Measurements from ENCODE around the gene LYL1. TPM values are rescaled to one million over a fixed set of nuclear protein-coding genes. Genes with fewer than 3 reads are reported as not detected.

The LYL1 gene
- total RNA-seq, 1 donor from 2014 or later = 0.88 TPM

DNA sequence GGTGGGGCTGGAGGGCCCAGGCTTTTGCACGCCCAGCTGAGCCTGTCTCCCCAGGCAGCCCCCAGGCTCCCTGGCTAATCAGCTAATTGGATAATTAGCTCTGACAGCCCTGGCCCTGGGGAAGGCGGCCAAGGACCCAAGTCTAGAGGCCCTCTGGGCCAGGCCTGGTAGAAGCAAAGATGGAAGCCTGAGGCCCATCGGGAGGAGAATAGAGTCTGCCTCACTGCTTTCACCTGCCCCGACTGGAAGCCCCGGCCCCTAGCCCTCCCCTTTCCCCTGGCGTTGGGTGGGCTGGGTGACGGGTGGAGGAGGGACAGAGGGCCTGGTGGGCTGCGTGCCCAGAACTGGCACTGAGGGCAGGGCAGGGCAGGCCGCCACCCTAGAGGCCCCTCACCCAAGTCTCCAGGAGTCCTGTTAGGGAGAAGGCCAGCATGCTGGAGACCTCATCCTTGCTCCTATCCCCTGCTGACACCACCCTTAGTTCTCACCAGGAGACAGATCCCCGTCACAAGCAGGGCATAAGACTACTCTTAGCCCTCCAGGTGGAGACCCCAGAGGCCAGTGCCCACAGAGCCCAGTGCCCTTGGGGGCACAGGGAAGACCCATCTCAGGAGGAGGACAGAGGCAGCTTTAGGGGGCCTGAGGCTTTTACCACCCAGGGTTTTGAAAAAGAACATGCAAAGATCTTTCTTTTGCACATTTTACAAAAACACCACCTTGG is 12.0 kb downstream of the LYL1 start:
- no peaks in the 10 kb centered on the region for H3K36me3 Mint-ChIP-seq
- Histone ChIP-seq H3K27ac (no peak overlapping the region), H3K9ac (no peak overlapping the region)

DNA sequence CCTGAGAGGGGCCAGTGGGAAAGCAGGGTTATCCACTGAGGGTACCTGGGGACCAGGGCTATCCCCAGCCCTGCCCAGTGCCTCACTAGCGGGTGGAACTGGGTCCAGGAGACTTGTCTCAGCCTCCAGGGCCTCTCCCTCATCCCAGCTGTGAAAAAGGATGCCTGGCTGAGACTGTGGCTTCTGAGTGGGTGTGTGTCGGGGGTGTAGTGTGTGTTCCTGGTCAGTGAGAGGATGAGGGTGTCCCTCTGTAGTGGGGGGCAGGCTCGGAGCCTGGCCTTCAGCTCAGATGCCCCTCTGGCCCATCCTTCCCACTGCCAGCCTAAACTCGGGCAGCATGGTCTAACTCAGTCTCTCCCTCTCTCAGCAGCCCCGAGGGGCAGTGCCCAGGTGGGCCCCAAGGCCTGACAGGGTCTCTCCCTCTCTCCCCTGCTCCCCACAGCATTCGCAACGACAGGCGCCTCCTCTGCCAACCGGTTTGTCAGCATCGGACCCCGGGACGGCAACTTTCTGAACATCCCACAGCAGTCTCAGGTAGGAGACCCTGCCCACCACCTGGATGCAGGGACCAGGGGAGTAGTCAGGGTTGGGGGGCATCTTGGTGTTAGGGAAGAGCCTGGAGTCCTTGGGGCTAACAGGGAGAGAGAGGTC is 12.7 kb downstream of the LYL1 start:
- no peaks in the 10 kb centered on the region for H3K36me3 Mint-ChIP-seq
- Histone ChIP-seq H3F3A (ENCODE audit: low read depth) (peaks cover 8% of the 10 kb centered on the region), H3K79me2 (ENCODE audit: low read depth) (no peaks in the 10 kb centered on the region), H3K4me1 (peaks cover 28% of the 10 kb centered on the region), H3K9me3 (ENCODE audit: low read depth) (no peaks in the 10 kb centered on the region), H3K27ac (no peak overlapping the region), H3K4me3 (no peak overlapping the region), H3K9ac (no peak overlapping the region), H3K36me3 (no peaks in the 10 kb centered on the region), H4K20me1 (ENCODE audit: low read depth) (no peaks in the 10 kb centered on the region), H2AFZ (replicated peaks) (no peak overlapping the region), H3K4me2 (no peak overlapping the region), H3K27me3 (peaks cover 52% of the 10 kb centered on the region)
- peaks cover 36% of the 10 kb centered on the region for H3K27me3 Mint-ChIP-seq (ENCODE audit: insufficient read depth, low read depth)
- no peak overlapping the region for H3K27ac Mint-ChIP-seq
- H3K4me1 Mint-ChIP-seq = peaks cover 32% of the 10 kb centered on the region
- DNase-seq (ENCODE audit: low spot score) = no peak
- no peak overlapping the region for H3K4me3 Mint-ChIP-seq
- TF ChIP-seq CTCF (IDR thresholded peaks at IDR 0.05) = no peak
- TF ChIP-seq EZH2phosphoT487 (IDR thresholded peaks at IDR 0.05) = no peak
- no peak for TF ChIP-seq EZH2 (IDR thresholded peaks at IDR 0.05)
- H3K9me3 Mint-ChIP-seq = no peaks in the 10 kb centered on the region

More for the DNA sequence above, 12.0 kb downstream of the LYL1 start:
- Mint-ChIP-seq H3K4me1 (peaks cover 32% of the 10 kb centered on the region), H3K4me3 (no peak overlapping the region), H3K9me3 (no peaks in the 10 kb centered on the region), H3K27me3 (ENCODE audit: insufficient read depth, low read depth) (peaks cover 34% of the 10 kb centered on the region), H3K27ac (no peak overlapping the region)
- H3K27me3 ChIP-seq = peaks cover 58% of the 10 kb centered on the region
- H3K4me1 ChIP-seq = peaks cover 35% of the 10 kb centered on the region
- H2AFZ ChIP-seq (replicated peaks) = no peak overlapping the region
- TF ChIP-seq CTCF (IDR thresholded peaks at IDR 0.05) (no peak), EZH2phosphoT487 (IDR thresholded peaks at IDR 0.05) (no peak), EZH2 (IDR thresholded peaks at IDR 0.05) (no peak)
- no peaks in the 10 kb centered on the region for H3K36me3 ChIP-seq
- H3K79me2 ChIP-seq (ENCODE audit: low read depth) = no peaks in the 10 kb centered on the region
- no peak overlapping the region for H3K4me2 ChIP-seq
- H3K4me3 ChIP-seq = no peak overlapping the region
- no peaks in the 10 kb centered on the region for H3K9me3 ChIP-seq (ENCODE audit: low read depth)
- peaks cover 15% of the 10 kb centered on the region for H3F3A ChIP-seq (ENCODE audit: low read depth)
- DNase-seq (ENCODE audit: low spot score) = no peak
- H4K20me1 ChIP-seq (ENCODE audit: low read depth) = no peaks in the 10 kb centered on the region

DNA sequence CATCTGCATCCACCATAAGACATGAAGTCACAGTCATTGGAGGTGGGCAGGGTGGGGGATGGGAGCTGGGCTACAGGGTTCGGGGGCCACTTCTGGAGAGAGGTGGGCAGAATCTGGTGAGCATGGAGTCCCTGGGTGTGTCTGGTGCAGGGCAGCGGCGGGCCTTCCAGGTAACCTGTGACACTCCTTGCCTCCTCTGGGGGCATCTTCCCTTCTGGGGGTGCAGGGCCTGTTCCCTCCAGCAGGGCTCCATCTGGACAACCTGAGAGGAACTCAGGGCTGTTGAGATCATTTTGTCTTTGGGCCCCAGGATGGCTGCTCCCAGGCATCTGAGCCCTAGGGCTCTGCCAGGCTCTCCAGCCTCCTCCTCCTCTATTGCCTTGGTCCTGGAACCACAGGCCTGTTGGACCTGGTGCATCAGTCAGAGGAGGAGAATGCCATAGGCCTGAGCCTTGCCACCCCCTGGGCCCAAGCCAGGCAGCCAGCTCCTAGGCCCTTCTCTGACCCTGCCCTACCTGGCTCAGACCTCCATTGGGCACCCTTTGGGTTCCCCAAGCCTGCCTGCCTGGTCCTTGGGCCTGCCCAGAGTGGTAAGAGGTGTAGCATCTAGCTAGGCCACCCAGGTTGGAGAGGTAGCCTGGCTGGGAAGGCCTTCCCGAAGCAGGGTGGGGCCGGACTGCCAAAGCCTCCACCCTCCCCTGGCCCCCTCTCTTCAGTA is 13.4 kb downstream of the LYL1 start:
- Histone ChIP-seq H3K9ac (no peak overlapping the region), H2AFZ (replicated peaks) (no peak overlapping the region), H3K4me2 (no peak overlapping the region), H3K9me3 (ENCODE audit: low read depth) (no peaks in the 10 kb centered on the region), H3K4me3 (no peak overlapping the region), H3K27ac (no peak overlapping the region), H3K27me3 (peaks cover 48% of the 10 kb centered on the region), H3F3A (ENCODE audit: low read depth) (peaks cover 1% of the 10 kb centered on the region), H4K20me1 (ENCODE audit: low read depth) (no peaks in the 10 kb centered on the region), H3K36me3 (no peaks in the 10 kb centered on the region), H3K4me1 (peaks cover 21% of the 10 kb centered on the region), H3K79me2 (ENCODE audit: low read depth) (no peaks in the 10 kb centered on the region)
- DNase-seq (ENCODE audit: low spot score) = peak; percentile 61
- TF ChIP-seq CTCF (IDR thresholded peaks at IDR 0.05) = peak; percentile 55
- TF ChIP-seq EZH2 (IDR thresholded peaks at IDR 0.05) = no peak
- Mint-ChIP-seq H3K36me3 (no peaks in the 10 kb centered on the region), H3K27me3 (ENCODE audit: insufficient read depth, low read depth) (peaks cover 33% of the 10 kb centered on the region), H3K4me3 (no peak overlapping the region), H3K4me1 (peaks cover 26% of the 10 kb centered on the region), H3K27ac (no peak overlapping the region), H3K9me3 (no peaks in the 10 kb centered on the region)
